ENCODE data around the gene NDUFA11. TPM values are rescaled to one million over a fixed set of nuclear protein-coding genes. Genes with fewer than 3 reads are reported as not detected.

Gene NDUFA11
- total and polyA plus RNA-seq, 2 of the 4 experiments (the other 2 are of a cell fraction) = 375 to 1,276 TPM

- Histone ChIP-seq H3K4ac (ENCODE audit: low read depth, low read length) (no peak overlapping the region), H3K23ac (ENCODE audit: low read depth, low read length) (no peak overlapping the region), H3K14ac (replicated peaks; ENCODE audit: low read depth, low read length) (no peak overlapping the region), H4K91ac (ENCODE audit: insufficient read depth, low read depth, low read length) (no peak overlapping the region), H2BK5ac (ENCODE audit: low read depth, low read length, poor library complexity, severe bottlenecking) (no peak overlapping the region), H3K27me3 (ENCODE audit: control insufficient read depth, insufficient read depth, low read length) (peaks cover 18% of the 10 kb centered on the region; the same call in 1 of the 2 replicates), H3K79me1 (ENCODE audit: low read depth in 1 of 2, low read length in 2 of 2) (no peaks in the 10 kb centered on the region), H2AK5ac (ENCODE audit: low read depth, low read length) (no peak overlapping the region), H2BK15ac (ENCODE audit: low read depth, low read length) (no peak overlapping the region), H3K56ac (ENCODE audit: extremely low read depth, insufficient read depth, low read length) (no peak overlapping the region), H3K4me2 (ENCODE audit: low read depth, low read length) (no peak overlapping the region), H3K9me1 (ENCODE audit: insufficient read depth, low read length) (no peaks in the 10 kb centered on the region), H3K9ac (ENCODE audit: low read depth, low read length) (no peak overlapping the region), H2BK20ac (ENCODE audit: low read depth, low read length) (no peak overlapping the region), H3K4me3 (ENCODE audit: insufficient read depth, low read depth, low read length) (no peak overlapping the region), H4K5ac (ENCODE audit: low read depth, low read length) (no peak overlapping the region), H2BK120ac (ENCODE audit: low read depth, low read length) (no peak overlapping the region), H3K18ac (ENCODE audit: low read depth, low read length) (no peak overlapping the region), H4K8ac (ENCODE audit: low read depth in 2 of 2, low read length in 2 of 2) (no peak overlapping the region), H3K9me3 (ENCODE audit: control insufficient read depth, insufficient read depth, low read length) (no peaks in the 10 kb centered on the region), H3K27ac (ENCODE audit: insufficient read depth, low read length) (no peak overlapping the region), H2AFZ (replicated peaks; ENCODE audit: low read length, poor library complexity) (no peak overlapping the region), H4K20me1 (ENCODE audit: insufficient read depth, low read length) (no peaks in the 10 kb centered on the region), H2AK9ac (replicated peaks; ENCODE audit: low read depth, low read length, poor library complexity) (no peak overlapping the region), H3K36me3 (ENCODE audit: control insufficient read depth, insufficient read depth, low read length) (no peaks in the 10 kb centered on the region), H3K4me1 (ENCODE audit: control insufficient read depth, insufficient read depth, low read length) (no peaks in the 10 kb centered on the region; the same call in 1 of the 2 replicates)
- no TSS peak for BruUV-seq (replicated peaks)
- in situ Hi-C loops (cut with MboI; ENCODE audit: low sequenced_read_pairs) = no loop called here
- dilution Hi-C loops (cut with HindIII; ENCODE audit: low sequenced_read_pairs, unreplicated experiment) = no loop called here
- TF ChIP-seq USF2 (IDR thresholded peaks at IDR 0.05; ENCODE audit: low read depth, low read length) (no peak), NFE2L2 (IDR thresholded peaks at IDR 0.05; ENCODE audit: low read depth, low read length) (no peak)
- intact Hi-C loops (cut with micrococcal nuclease) = no loop called here
- CTCF ChIA-PET = no interaction called here
- DNase-seq = no peak
- 67% methylated on average over 3 of the region's 9 CpGs; no CpG with 5 or more reads in 1 of the 2 experiments for WGBS, 2 experiments (ENCODE audit: extremely low coverage in 2 of 2, insufficient read length in 1 of 2)
- POLR2A ChIA-PET (ENCODE audit: unreplicated experiment) = no interaction called here
- no peak for ATAC-seq (ENCODE audit: low read depth)
Observed at GRCh38 chr19:5864013-5864720, 39.4 kb downstream of the NDUFA11 start.
